GM12865 (cell line): ENCODE data around the gene CACNA1G.

Experiments
- DNase-seq: peaks from one replicate; pipeline ENCODE4 v3.0.0; 2010; ENCODE audit warnings: low read depth
- H3K4me3 ChIP-seq: 2 replicates; pipeline ENCODE4 v1.5.1; 2011; ENCODE audit warnings: mild to moderate bottlenecking, low read depth, low read length, control low read depth
- CTCF ChIP-seq: IDR thresholded peaks from 2 replicates; pipeline ENCODE4 v1.5.1; 2011; ENCODE audit warnings: low read length, control low read depth, low read depth, inconsistent platforms; ENCODE audit not compliant: insufficient read depth; ENCODE audit errors: missing control alignments

The CACNA1G gene

GRCh38 chr17:50554201-50554600 lies 6.3 kb upstream of the CACNA1G start:
- no peak for DNase-seq
- TF ChIP-seq CTCF, result no peak
- H3K4me3 ChIP-seq, result no peak overlapping the region

- no peak overlapping the region for H3K4me3 ChIP-seq
- TF ChIP-seq CTCF, result no peak
- DNase-seq, result no peak
These were observed 3.7 kb upstream of the CACNA1G start for GRCh38 chr17:50556803-50557202.

- DNase-seq, result no peak
- H3K4me3 ChIP-seq, result no peak overlapping the region
- no peak for TF ChIP-seq CTCF
These were observed 2.9 kb upstream of the CACNA1G start for GRCh38 chr17:50557630-50558029.

GRCh38 chr17:50558091-50558490 lies 2.4 kb upstream of the CACNA1G start:
- H3K4me3 ChIP-seq, result no peak overlapping the region
- no peak for DNase-seq
- TF ChIP-seq CTCF, result no peak

GRCh38 chr17:50558581-50558940 lies 2.0 kb upstream of the CACNA1G start:
- H3K4me3 ChIP-seq, result no peak overlapping the region
- no peak for TF ChIP-seq CTCF
- DNase-seq, result no peak

GRCh38 chr17:50558941-50559614 lies 1.4 kb upstream of the CACNA1G start:
- DNase-seq, result no peak
- H3K4me3 ChIP-seq, result no peak overlapping the region
- no peak for TF ChIP-seq CTCF

- no peak for TF ChIP-seq CTCF
- DNase-seq, result peak; percentile 44
- peak overlapping the region; percentile 48 for H3K4me3 ChIP-seq
These were observed 786 bp upstream of the CACNA1G start for GRCh38 chr17:50559674-50560184.
